Thoracic aorta (tissue), 2 donors: ENCODE results near the gene TRPV6. TPM values are rescaled to one million over a fixed set of nuclear protein-coding genes. Genes with fewer than 3 reads are reported as not detected.

Experiments
- ATAC-seq: fragments of 150-250 bp; one replicate; pipeline ENCODE4 v1.8.0; 2017; ENCODE audit warnings: low read depth; ENCODE audit not compliant: insufficient number of reproducible peaks, low FRiP score
- DNase-seq: peaks from one replicate; pipeline ENCODE4 v3.0.0-alpha.2; 2020; ENCODE audit warnings: low spot score
- H3K27ac ChIP-seq, 2 donors: fragments of 200-600 bp; sonication (generic); 1 replicate in 1 of 2; 2 replicates in 1 of 2; pipeline ENCODE4 v1.5.1; 2016; ENCODE audit warnings: mild to moderate bottlenecking in 2 of 2, moderate library complexity in 2 of 2
- H3K27me3 ChIP-seq: fragments of 200-600 bp; sonication (generic); replicated peaks from 2 replicates; pipeline ENCODE4 v1.6.0; 2016; ENCODE audit warnings: mild to moderate bottlenecking; ENCODE audit not compliant: insufficient read depth
- H3K36me3 ChIP-seq: fragments of 200-600 bp; sonication (generic); one replicate; pipeline ENCODE4 v1.5.1; 2016
- H3K4me1 ChIP-seq, 2 donors: fragments of 200-600 bp; sonication (generic); 1 replicate in 1 of 2; 2 replicates in 1 of 2; pipeline versions ENCODE4 v1.5.1 to v1.6.0; 2016; ENCODE audit warnings: low read depth in 2 of 2, mild to moderate bottlenecking in 1 of 2; ENCODE audit not compliant: control insufficient read depth in 1 of 2
- H3K4me3 ChIP-seq: fragments of 200-600 bp; sonication (generic); 2 replicates; pipeline ENCODE4 v1.5.1; 2016; ENCODE audit warnings: mild to moderate bottlenecking
- H3K9me3 ChIP-seq: fragments of 200-600 bp; sonication (generic); 2 replicates; pipeline ENCODE4 v1.5.1; 2016
- total RNA-seq, 2 donors: library from RNA; depleted of rRNA; stranded (reverse); fragments of >200 nt; gene quantifications; one replicate each; pipeline versions ENCODE4 v1.1.0 to v1.2.3, GENCODE V29; 2016
- TF ChIP-seq, protein P1 (sequence below): fragments of 200-600 bp; sonication (generic); IDR thresholded peaks from one replicate; pipeline ENCODE4 v1.5.1; 2019; ENCODE audit warnings: antibody characterized with exemption

Gene TRPV6
- total RNA-seq, 2 donors from 2014 or later: not detected

GRCh38 chr7:142914121-142914520, 28.6 kb upstream of the TRPV6 start:
- no peaks in the 10 kb centered on the region for H3K4me1 ChIP-seq
- H3K36me3 ChIP-seq: no peaks in the 10 kb centered on the region
- ATAC-seq (no peak), DNase-seq (no peak)
- H3K9me3 ChIP-seq: no peaks in the 10 kb centered on the region
- H3K4me3 ChIP-seq: no peak overlapping the region
- TF ChIP-seq, protein P1, sequence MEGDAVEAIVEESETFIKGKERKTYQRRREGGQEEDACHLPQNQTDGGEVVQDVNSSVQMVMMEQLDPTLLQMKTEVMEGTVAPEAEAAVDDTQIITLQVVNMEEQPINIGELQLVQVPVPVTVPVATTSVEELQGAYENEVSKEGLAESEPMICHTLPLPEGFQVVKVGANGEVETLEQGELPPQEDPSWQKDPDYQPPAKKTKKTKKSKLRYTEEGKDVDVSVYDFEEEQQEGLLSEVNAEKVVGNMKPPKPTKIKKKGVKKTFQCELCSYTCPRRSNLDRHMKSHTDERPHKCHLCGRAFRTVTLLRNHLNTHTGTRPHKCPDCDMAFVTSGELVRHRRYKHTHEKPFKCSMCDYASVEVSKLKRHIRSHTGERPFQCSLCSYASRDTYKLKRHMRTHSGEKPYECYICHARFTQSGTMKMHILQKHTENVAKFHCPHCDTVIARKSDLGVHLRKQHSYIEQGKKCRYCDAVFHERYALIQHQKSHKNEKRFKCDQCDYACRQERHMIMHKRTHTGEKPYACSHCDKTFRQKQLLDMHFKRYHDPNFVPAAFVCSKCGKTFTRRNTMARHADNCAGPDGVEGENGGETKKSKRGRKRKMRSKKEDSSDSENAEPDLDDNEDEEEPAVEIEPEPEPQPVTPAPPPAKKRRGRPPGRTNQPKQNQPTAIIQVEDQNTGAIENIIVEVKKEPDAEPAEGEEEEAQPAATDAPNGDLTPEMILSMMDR: no peak
- no peak overlapping the region for H3K27ac ChIP-seq
- no peaks in the 10 kb centered on the region for H3K27me3 ChIP-seq

DNA sequence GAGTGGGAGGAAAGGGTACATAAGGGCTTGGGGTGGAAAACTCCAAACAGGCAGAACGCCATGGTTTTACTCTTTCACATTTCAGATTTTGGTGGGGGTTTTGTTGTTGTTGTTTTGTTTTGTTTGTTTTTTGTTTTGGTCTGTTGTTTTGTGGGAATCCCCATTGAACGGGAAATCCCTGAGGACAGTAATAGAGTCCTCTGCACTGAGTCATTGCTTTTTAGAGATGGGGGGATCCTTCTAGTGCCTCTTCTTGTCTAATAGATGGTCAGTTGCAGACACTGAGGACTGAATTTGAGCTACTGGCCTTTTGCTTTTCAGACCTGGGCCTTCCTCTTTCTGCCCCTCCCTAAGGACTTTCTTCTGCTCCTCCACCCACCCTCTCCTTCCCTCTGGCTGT, 28.0 kb upstream of the TRPV6 start:
- DNase-seq (no peak), ATAC-seq (no peak)
- H3K27me3 ChIP-seq: no peaks in the 10 kb centered on the region
- no peak overlapping the region for H3K4me3 ChIP-seq
- TF ChIP-seq, protein P1: no peak
- no peaks in the 10 kb centered on the region for H3K9me3 ChIP-seq
- H3K36me3 ChIP-seq: no peaks in the 10 kb centered on the region
- no peak overlapping the region for H3K27ac ChIP-seq
- H3K4me1 ChIP-seq: no peaks in the 10 kb centered on the region

- Histone ChIP-seq H3K27me3 (no peaks in the 10 kb centered on the region), H3K9me3 (no peaks in the 10 kb centered on the region), H3K4me1 (no peaks in the 10 kb centered on the region), H3K36me3 (no peaks in the 10 kb centered on the region), H3K4me3 (no peak overlapping the region), H3K27ac (no peak overlapping the region)
- TF ChIP-seq, protein P1: no peak
- ATAC-seq (no peak), DNase-seq (no peak)
Observed at GRCh38 chr7:142913051-142913450, 27.5 kb upstream of the TRPV6 start.

GRCh38 chr7:142910481-142910880, 24.9 kb upstream of the TRPV6 start:
- no peak overlapping the region for H3K27ac ChIP-seq
- H3K36me3 ChIP-seq: no peaks in the 10 kb centered on the region
- H3K9me3 ChIP-seq: no peaks in the 10 kb centered on the region
- H3K4me3 ChIP-seq: no peak overlapping the region
- H3K4me1 ChIP-seq: no peaks in the 10 kb centered on the region
- H3K27me3 ChIP-seq: no peaks in the 10 kb centered on the region
- TF ChIP-seq, protein P1: no peak
- ATAC-seq (no peak), DNase-seq (no peak)

GRCh38 chr7:142910031-142910433, 24.5 kb upstream of the TRPV6 start:
- no peaks in the 10 kb centered on the region for H3K27me3 ChIP-seq
- H3K4me1 ChIP-seq: no peaks in the 10 kb centered on the region
- H3K4me3 ChIP-seq: no peak overlapping the region
- ATAC-seq: no peak
- DNase-seq: no peak
- H3K36me3 ChIP-seq: no peaks in the 10 kb centered on the region
- TF ChIP-seq, protein P1: no peak
- H3K9me3 ChIP-seq: no peaks in the 10 kb centered on the region
- no peak overlapping the region for H3K27ac ChIP-seq
